Erythroblast (primary cell): ENCODE data around the gene FPGS.

Experiments
- GATA1 ChIP-seq: IDR thresholded peaks from 2 replicates; pipeline ENCODE4 v1.6.1; 2011; ENCODE audit warnings: low read depth, mild to moderate bottlenecking, control low read depth, low read length, moderate library complexity
- POLR2A ChIP-seq: IDR thresholded peaks from 2 replicates; pipeline ENCODE4 v1.6.1; 2011; ENCODE audit warnings: mild to moderate bottlenecking, low read length

DNA sequence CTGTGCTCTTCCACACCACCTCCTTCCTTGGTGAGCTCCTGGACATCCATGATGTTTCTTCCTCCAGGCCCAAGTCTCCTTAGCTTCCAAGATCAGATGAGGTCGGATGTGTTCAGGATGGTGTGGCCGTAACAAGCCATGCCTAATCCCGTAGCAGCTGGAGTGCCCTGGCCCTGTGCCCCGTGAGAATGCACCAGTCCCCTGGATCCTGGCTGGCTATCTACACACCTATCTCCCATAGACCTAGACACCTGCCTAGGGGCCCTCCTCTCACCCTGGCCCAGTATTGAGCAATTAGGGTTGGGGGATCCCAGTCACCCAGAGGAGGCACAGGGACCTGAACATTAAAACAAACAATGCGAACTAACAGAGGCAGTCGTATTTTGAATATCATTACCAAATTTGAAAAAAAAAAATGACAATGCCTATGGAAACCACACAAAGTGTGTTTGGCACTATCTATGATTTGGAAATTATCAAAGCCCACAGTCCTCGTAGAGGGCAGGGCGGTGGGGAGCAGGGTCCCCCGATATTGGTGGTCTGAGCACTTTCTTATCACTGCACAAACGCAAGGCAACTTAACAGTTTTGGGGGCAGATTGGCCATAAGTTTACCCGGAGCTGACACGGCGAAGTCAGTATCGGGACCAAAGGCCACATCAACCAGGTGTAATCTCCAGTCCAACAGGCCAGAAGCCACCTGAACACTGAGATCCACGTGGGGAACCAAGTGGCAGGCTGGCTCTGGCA, 38.6 kb downstream of the FPGS start:
- TF ChIP-seq POLR2A (no peak), GATA1 (no peak)
